ENCODE results near the gene LIPI. TPM values are rescaled to one million over a fixed set of nuclear protein-coding genes. Genes with fewer than 3 reads are reported as not detected.
"Not testable (repeated sequence)": the region's sequence is repeated elsewhere in the genome, so short reads cannot be mapped to it uniquely, and the experiment has no call there.

The LIPI gene
- total RNA-seq, 2 donors from 2014 or later, result not detected

DNA sequence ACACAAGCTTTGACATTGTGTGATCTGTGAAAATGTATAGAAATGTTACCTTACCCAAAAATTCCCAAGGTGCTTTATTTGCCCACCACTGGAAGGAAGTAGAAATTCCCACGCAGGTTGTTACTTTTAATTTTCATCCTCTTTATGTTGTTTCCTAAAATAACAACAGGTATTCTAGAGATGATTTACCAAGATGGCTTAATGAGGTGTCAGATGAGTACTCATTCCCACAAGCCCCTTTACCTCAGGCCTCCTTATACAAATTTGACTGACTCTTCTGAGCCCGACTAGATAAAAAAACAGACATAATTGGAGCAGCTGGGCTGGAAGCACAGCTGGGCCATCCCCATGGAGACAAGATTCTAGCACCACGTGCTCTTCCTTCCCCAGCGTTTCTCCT is 114.6 kb downstream of the LIPI start:
- ATAC-seq (no peak), DNase-seq (no peak)
- 37 to 58% methylated on average over 4 of the region's 4 CpGs for WGBS, 2 donors
- no peaks in the 10 kb centered on the region for H3K4me1 ChIP-seq
- no peak overlapping the region for H3K4me3 ChIP-seq
- no peaks in the 10 kb centered on the region for H3K9me3 ChIP-seq
- TF ChIP-seq POLR2A (IDR thresholded peaks at IDR 0.05), result no peak
- TF ChIP-seq, protein P1, sequence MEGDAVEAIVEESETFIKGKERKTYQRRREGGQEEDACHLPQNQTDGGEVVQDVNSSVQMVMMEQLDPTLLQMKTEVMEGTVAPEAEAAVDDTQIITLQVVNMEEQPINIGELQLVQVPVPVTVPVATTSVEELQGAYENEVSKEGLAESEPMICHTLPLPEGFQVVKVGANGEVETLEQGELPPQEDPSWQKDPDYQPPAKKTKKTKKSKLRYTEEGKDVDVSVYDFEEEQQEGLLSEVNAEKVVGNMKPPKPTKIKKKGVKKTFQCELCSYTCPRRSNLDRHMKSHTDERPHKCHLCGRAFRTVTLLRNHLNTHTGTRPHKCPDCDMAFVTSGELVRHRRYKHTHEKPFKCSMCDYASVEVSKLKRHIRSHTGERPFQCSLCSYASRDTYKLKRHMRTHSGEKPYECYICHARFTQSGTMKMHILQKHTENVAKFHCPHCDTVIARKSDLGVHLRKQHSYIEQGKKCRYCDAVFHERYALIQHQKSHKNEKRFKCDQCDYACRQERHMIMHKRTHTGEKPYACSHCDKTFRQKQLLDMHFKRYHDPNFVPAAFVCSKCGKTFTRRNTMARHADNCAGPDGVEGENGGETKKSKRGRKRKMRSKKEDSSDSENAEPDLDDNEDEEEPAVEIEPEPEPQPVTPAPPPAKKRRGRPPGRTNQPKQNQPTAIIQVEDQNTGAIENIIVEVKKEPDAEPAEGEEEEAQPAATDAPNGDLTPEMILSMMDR (IDR thresholded peaks at IDR 0.05), result no peak
- no peak overlapping the region for H3K27ac ChIP-seq
- intact Hi-C loops (cut with DNase I), result no loop called here
- no peaks in the 10 kb centered on the region for H3K27me3 ChIP-seq
- no peaks in the 10 kb centered on the region for H3K36me3 ChIP-seq (replicated peaks in 1 of 2; ENCODE audit: insufficient read depth in 1 of 2, low read depth in 2 of 2)

DNA sequence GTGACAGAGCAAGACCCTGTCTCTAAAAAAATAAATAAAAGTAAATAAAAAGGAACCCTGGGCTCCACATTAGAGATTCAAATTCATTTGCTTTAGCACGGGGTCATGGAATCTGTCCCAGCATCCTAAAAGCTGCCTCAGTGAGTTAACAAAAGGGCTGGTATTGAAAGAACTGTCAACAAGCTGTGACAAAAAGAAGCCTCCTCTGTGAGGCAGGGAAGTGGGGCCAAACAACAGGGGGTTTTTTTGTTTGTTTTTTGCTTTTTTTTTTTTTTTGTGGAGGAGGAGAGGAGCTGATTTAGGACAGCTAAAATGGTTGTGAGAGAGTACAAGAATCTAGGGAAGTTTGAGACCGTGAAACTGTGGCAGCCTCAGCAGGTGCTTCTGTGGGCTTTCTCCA is 115.7 kb downstream of the LIPI start:
- ATAC-seq (no peak), DNase-seq (no peak)
- no peaks in the 10 kb centered on the region for H3K36me3 ChIP-seq (replicated peaks in 1 of 2; ENCODE audit: insufficient read depth in 1 of 2, low read depth in 2 of 2)
- no peaks in the 10 kb centered on the region for H3K27me3 ChIP-seq
- no peak overlapping the region for H3K4me3 ChIP-seq
- intact Hi-C loops (cut with DNase I), result no loop called here
- H3K4me1 ChIP-seq, result no peaks in the 10 kb centered on the region
- no peak for TF ChIP-seq POLR2A (IDR thresholded peaks at IDR 0.05)
- TF ChIP-seq, protein P1 (IDR thresholded peaks at IDR 0.05), result no peak
- 46 to 56% methylated on average over 2 of the region's 2 CpGs for WGBS, 2 donors
- no peaks in the 10 kb centered on the region for H3K9me3 ChIP-seq
- no peak overlapping the region for H3K27ac ChIP-seq

DNA sequence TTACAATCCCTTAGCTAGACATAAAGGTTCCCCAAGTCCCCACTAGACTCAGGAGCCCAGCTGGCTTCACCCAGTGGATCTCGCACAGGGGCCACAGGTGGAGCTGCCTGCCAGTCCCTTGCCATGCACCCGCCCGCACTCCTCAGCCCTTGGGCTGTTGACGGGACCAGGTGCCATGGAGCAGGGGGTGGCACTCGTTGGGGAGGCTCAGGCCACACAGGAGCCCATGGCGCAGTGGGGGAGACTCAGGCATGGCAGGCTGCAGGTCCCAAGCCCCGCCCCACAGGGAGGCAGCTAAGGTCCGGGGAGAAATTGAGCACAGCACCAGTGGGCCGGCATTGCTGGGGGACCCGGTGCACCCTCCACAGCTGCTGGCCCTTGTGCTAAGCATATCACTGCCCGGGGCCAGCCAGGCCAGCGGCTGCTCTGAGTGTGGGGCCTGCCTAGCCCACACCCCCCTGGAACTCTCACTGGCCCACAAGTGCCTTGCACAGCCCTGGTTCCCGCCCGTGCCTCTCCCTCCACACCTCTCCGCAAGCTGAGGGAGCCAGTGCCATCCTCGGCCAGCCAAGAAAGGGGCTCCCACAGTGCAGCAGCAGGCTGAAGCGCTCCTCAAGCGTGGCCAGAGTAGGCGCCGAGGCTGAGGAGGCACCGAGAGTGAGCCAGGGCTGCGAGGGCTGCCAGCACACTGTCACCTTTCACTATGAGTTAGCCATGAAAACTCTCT is 117.8 kb downstream of the LIPI start:
- DNase-seq, result no peak
- 80 to 100% methylated on average over 1 to 20 of the region's 22 CpGs for WGBS, 2 donors
- no peaks in the 10 kb centered on the region for H3K36me3 ChIP-seq (replicated peaks in 1 of 2; ENCODE audit: insufficient read depth in 1 of 2, low read depth in 2 of 2)
- no peak for ATAC-seq
- H3K4me1 ChIP-seq, result no peaks in the 10 kb centered on the region
- TF ChIP-seq, protein P1 (IDR thresholded peaks at IDR 0.05), result no peak
- TF ChIP-seq POLR2A (IDR thresholded peaks at IDR 0.05), result no peak
- no peaks in the 10 kb centered on the region for H3K9me3 ChIP-seq
- no peak overlapping the region for H3K4me3 ChIP-seq
- intact Hi-C loops (cut with DNase I), result no loop called here
- H3K27me3 ChIP-seq, result no peaks in the 10 kb centered on the region
- H3K27ac ChIP-seq, result no peak overlapping the region

DNA sequence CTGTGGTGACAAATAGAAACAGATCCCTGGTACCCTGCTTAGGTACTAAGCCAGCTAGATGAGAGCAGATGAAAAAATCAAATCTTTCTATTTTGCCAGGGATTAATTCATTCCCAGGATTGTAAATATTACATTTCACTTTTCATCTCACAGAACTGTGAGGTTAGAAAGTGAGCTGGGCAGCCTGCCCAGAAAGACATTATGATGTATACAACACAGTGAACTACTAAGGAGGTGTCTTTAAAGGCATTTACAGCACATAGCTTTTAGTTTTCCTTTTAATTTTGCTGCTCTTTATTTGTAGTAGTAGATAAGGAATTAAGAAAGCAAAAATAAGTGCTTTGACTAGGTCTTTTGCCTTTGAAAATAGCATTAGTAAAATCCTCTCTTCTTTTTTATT is 120.6 kb downstream of the LIPI start:
- DNase-seq; H3K27me3 ChIP-seq; H3K9me3 ChIP-seq; ATAC-seq; H3K36me3 ChIP-seq (replicated peaks in 1 of 2; ENCODE audit: insufficient read depth in 1 of 2, low read depth in 2 of 2); H3K4me1 ChIP-seq; H3K27ac ChIP-seq; H3K4me3 ChIP-seq; intact Hi-C loops (cut with DNase I): not testable (repeated sequence)

DNA sequence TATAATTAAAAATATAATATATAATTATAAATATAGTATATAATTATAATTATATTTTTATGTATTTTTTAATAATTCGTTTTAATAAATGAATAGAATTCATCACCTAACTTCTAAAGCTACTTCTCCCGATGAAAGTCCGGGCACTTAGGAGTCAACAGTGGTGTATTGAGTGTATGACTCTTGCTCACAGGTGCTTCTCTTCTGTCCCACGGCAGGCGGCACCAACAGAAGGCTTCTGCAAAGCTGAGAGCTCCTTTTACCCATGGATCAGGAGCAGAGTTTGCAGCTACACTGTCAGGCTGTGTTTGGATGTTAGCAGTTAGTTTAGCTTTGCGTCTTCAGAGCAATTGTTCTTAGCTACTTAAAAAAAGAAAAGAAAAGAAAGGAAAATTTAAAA is 122.4 kb downstream of the LIPI start:
- Histone ChIP-seq H3K36me3 (replicated peaks in 1 of 2; ENCODE audit: insufficient read depth in 1 of 2, low read depth in 2 of 2) (no peaks in the 10 kb centered on the region), H3K9me3 (no peaks in the 10 kb centered on the region), H3K27ac (no peak overlapping the region), H3K4me3 (no peak overlapping the region), H3K4me1 (no peaks in the 10 kb centered on the region), H3K27me3 (no peaks in the 10 kb centered on the region)
- intact Hi-C loops (cut with DNase I), result no loop called here
- WGBS, 2 donors, result 79 to 87% methylated on average over 6 of the region's 6 CpGs
- TF ChIP-seq POLR2A (IDR thresholded peaks at IDR 0.05), result no peak
- TF ChIP-seq, protein P1 (IDR thresholded peaks at IDR 0.05), result no peak
- DNase-seq, result no peak
- ATAC-seq, result no peak

Data from body of pancreas (tissue), 4 donors.